ENCODE measurements around the gene SYNE3.

Gene SYNE3

DNA sequence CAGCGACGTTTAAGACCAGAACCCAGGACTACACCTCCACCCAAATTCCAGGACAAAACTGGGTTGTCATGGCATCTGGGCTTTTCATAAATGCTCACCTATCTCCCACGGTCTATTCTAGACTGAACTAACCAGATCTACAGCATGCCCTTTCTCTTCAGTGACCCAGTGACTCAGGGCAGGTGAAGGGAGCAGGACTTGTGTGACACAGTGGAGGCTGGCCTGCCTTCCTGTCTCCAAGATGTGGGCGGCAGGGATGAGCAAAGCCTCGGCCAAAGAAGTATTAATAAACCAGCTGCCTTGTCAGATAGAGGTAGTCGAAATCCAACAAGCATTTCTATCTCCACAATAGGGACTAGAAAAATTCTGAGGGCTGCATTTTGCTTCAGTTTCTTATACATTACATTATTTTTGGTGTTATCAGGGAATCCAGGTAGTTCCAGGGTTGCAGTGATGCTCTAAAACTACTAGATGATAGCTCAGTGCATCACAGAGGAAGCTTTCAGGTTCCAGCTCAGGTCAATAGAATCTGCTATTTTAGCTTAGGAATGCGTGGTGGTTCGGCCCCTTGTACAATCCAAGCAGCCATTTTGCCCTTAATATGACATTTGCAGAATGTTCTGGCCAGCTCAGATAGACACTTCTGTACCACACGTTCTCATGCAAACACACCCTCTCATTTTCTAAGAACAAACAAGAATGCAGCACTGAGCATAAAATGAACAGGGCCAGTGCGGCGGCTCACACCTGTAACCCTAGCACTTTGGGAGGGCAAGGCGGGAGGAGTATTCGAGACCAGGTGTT lies 14.2 kb upstream of the SYNE3 start:
- no peak overlapping the region for H3K4me3 ChIP-seq (ENCODE audit: low read depth, low read length)
- TF ChIP-seq, protein P1, sequence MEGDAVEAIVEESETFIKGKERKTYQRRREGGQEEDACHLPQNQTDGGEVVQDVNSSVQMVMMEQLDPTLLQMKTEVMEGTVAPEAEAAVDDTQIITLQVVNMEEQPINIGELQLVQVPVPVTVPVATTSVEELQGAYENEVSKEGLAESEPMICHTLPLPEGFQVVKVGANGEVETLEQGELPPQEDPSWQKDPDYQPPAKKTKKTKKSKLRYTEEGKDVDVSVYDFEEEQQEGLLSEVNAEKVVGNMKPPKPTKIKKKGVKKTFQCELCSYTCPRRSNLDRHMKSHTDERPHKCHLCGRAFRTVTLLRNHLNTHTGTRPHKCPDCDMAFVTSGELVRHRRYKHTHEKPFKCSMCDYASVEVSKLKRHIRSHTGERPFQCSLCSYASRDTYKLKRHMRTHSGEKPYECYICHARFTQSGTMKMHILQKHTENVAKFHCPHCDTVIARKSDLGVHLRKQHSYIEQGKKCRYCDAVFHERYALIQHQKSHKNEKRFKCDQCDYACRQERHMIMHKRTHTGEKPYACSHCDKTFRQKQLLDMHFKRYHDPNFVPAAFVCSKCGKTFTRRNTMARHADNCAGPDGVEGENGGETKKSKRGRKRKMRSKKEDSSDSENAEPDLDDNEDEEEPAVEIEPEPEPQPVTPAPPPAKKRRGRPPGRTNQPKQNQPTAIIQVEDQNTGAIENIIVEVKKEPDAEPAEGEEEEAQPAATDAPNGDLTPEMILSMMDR (IDR thresholded peaks at IDR 0.05; ENCODE audit: borderline replicate concordance, insufficient read depth, low read depth, low read length) = no peak

DNA sequence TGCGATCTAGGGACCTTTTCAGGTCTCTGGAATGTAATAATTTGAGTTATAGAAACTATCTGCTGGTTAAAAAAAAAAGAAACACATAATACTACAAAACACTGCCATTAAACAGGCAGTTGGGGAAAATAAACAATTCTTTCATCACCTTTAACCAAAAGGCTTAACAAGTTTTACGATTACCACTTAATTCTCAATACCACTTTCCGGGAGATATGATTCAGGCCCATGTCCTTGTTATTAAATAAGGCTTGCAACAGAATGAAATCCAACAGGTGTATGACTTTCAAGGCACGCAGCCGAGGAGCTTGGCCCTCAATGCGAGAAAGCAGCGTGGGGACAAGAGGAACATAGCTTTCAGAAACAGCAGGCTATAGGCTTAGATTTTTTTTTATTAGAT lies 12.8 kb upstream of the SYNE3 start:
- no peak overlapping the region for H3K4me3 ChIP-seq (ENCODE audit: low read depth, low read length)
- TF ChIP-seq, protein P1 (IDR thresholded peaks at IDR 0.05; ENCODE audit: borderline replicate concordance, insufficient read depth, low read depth, low read length) = no peak

DNA sequence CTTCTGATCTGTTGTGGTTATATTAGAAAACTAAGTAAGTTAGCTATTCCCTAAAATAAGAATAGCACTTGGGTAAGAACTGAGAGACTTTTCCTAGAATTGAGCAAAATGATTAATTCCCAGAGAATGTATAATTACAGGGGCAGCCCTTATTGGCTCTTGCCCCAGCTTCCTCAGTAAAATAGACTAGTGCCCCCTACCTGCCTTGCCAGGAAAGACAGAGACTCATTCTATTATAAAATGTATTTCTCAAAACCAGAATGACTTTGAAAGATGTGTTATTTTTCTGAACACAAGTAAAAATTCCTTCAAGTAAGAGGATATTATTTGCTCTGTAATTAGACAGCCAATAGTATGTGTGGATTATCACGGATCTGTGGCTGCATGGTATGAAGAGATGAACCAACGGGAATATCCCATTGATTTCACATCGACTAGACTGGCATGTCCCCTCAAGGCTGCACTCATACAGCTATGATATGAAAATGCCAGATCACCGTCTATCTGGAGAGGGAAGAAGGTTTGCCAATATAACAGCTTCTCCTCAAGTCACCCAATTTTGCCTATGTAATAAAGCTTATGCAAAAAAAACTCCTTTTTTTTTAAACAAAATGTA lies 11.0 kb upstream of the SYNE3 start:
- TF ChIP-seq, protein P1 (IDR thresholded peaks at IDR 0.05; ENCODE audit: borderline replicate concordance, insufficient read depth, low read depth, low read length) = peak; percentile 49; the same call in 1 of the 2 replicates
- no peak overlapping the region for H3K4me3 ChIP-seq (ENCODE audit: low read depth, low read length)

DNA sequence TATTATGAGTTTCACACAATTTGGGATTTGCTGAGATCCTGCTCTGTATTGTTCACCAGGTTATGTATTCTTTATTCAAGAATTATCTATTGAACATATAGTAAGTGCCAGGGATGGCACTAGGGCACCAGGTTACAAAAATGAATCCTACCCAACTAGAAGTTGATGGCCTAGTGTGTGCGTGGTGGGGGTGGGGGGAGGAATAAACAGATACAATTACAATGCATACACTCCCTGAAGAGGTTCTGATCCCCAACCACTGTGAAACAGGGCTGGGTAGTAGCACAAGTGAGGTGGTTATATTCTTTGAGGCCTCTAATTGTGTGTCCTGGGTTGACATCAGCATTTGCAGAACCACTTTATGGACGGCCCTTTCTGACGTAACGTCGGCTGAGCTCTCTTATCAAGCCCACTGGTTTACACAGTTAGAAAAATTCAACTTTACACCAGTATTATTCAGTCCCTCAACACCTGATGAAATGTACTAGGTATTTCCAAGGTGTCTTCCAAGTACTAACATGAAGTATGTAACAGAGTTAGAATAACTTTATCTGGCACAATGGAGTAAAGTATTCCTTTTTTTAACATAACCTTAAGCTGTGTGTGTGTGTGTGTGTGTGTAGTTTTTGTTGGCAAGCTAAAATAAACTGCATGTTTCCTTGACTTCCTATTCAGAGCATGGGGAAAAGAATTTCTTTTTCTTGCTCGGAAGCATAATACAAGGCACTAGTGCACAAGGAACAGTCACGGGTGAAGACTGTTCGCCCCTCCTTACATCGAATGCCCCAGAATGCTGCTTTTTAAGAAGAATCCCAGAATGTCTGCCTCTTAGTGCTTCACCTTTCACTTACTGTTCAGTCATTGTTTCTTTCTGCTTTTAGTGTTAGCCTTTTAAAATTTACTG lies 10.3 kb upstream of the SYNE3 start:
- no peak overlapping the region for H3K4me3 ChIP-seq (ENCODE audit: low read depth, low read length)
- TF ChIP-seq, protein P1 (IDR thresholded peaks at IDR 0.05; ENCODE audit: borderline replicate concordance, insufficient read depth, low read depth, low read length) = no peak

DNA sequence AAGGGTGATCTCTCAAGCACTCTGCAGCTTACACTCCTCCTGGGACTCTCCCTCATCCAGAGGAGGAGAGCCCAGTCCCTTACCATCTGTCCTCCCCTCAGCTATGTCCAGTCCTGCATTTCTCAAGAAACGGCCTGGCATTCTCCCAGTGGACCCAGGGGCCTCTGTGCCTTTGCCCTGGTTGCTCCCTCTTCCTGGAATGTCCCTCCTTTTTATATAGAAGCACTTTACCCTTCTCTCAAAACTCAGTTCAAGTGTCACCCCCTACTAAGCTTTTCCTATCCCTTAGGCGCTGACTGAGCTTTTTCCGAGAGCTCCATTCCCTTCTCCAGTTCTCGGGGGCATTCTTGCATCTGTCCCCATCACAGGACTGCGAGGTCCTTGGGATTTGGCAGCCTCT lies 9.5 kb upstream of the SYNE3 start:
- no peak overlapping the region for H3K4me3 ChIP-seq (ENCODE audit: low read depth, low read length)

DNA sequence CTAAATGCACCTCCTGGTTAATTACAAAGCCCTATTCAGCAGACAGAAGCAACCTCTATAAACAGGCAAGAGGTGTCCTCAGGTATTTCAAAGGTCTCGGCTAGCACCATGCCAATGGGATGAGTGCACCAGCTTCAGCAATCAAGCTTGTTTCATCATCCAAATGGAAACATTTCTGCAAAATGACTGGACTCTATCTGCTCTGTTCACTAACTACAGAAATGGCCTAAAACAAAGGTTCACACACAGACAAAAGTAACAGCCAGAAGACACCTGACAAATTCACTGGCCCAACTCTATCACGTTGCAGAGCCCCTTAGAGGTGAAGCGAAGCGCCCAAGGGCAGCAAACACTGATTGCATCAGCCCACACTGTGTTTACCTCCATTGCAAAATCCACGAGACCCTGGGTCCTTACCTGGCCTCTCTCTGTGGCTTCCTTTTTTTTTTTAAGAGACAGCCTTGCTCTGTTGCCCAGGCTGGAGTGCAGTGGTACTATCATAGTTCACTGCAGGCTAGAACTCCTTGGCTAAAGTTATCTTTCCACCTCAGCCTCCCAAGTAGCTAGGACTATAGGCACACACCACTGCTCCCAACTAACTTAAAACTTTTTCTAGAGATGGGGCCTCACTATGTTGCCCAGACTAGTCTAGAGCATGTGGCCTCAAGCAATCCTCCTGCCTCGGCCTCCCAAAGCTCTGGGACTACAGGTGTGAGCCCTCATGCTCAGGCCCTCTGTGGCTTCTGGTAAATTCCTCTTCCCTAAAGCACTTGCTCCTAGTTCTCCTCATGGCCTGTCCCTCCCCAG lies 8.5 kb upstream of the SYNE3 start:
- TF ChIP-seq, protein P1 (IDR thresholded peaks at IDR 0.05; ENCODE audit: borderline replicate concordance, insufficient read depth, low read depth, low read length) = no peak
- no peak overlapping the region for H3K4me3 ChIP-seq (ENCODE audit: low read depth, low read length)

More for the DNA sequence above, 9.5 kb upstream of the SYNE3 start:
- TF ChIP-seq, protein P1 (IDR thresholded peaks at IDR 0.05; ENCODE audit: borderline replicate concordance, insufficient read depth, low read depth, low read length) = no peak

All from GM12875 (cell line).